A673 (cell line): ENCODE results near the gene WFDC1. TPM values are rescaled to one million over a fixed set of nuclear protein-coding genes. Genes with fewer than 3 reads are reported as not detected.
"Not testable (repeated sequence)": the region's sequence is repeated elsewhere in the genome, so short reads cannot be mapped to it uniquely, and the experiment has no call there.

ENCODE experiments used
- BruUV-seq: library from RNA; stranded (reverse); fragments of 400-500 nt; replicated peaks from 2 replicates; lab custom pipeline; 2021; lab: Mats Ljungman, UMichigan
- CTCF ChIA-PET: fragments of 300-600 bp; sonication (Branson Sonifier 250); formaldehyde crosslinking; loops from one replicate; lab custom pipeline; 2022; ENCODE audit warnings: antibody characterized with exemption; lab: Charles Lee
- POLR2A ChIA-PET: fragments of 300-600 bp; sonication (Branson Sonifier 250); formaldehyde crosslinking; loops from one replicate; lab custom pipeline; 2022; ENCODE audit warnings: antibody characterized with exemption; ENCODE audit not compliant: low non-redundant PET; lab: Charles Lee
- DNase-seq: peaks from one replicate; pipeline ENCODE4 v3.0.0-alpha.2; 2015; ENCODE audit warnings: low spot score
- H3K27ac ChIP-seq: fragments of 200-600 bp; sonication (generic); 2 replicates; pipeline ENCODE4 v1.5.1; 2016; ENCODE audit warnings: mixed run types, low read depth, mild to moderate bottlenecking, mixed read lengths, antibody characterized with exemption, low read length; ENCODE audit not compliant: poor library complexity, severe bottlenecking
- H3K27me3 ChIP-seq: fragments of 200-600 bp; sonication (generic); replicated peaks from 2 replicates; pipeline ENCODE4 v1.6.1; 2017; ENCODE audit warnings: mixed run types, low read depth, mild to moderate bottlenecking, mixed read lengths, antibody characterized with exemption, low read length; ENCODE audit not compliant: insufficient read depth, poor library complexity
- H3K36me3 ChIP-seq: fragments of 200-600 bp; sonication (generic); 2 replicates; pipeline ENCODE4 v1.6.1; 2016; ENCODE audit warnings: mixed run types, mild to moderate bottlenecking, mixed read lengths, antibody characterized with exemption, low read length; ENCODE audit not compliant: insufficient read depth, poor library complexity, severe bottlenecking
- H3K4me1 ChIP-seq: fragments of 200-600 bp; sonication (generic); 2 replicates; pipeline ENCODE4 v1.6.1; 2017; ENCODE audit warnings: mixed run types, mild to moderate bottlenecking, mixed read lengths, antibody characterized with exemption, low read length; ENCODE audit not compliant: insufficient read depth, poor library complexity, severe bottlenecking
- H3K4me3 ChIP-seq: fragments of 200-600 bp; sonication (generic); 2 replicates; pipeline ENCODE4 v1.5.1; 2016; ENCODE audit warnings: low read depth, mixed run types, mild to moderate bottlenecking, mixed read lengths, low read length; ENCODE audit not compliant: poor library complexity, severe bottlenecking
- H3K9me3 ChIP-seq: fragments of 200-600 bp; sonication (generic); 2 replicates; pipeline ENCODE4 v1.6.1; 2016; ENCODE audit warnings: mixed run types, low read depth, mild to moderate bottlenecking, mixed read lengths, antibody characterized with exemption, low read length; ENCODE audit not compliant: poor library complexity, severe bottlenecking
- EZH2 ChIP-seq: fragments of 200-600 bp; sonication (generic); IDR thresholded peaks from 2 replicates; pipeline ENCODE4 v1.6.1; 2017; ENCODE audit warnings: borderline replicate concordance, low read depth, mild to moderate bottlenecking, mixed read lengths, antibody characterized with exemption, low read length; ENCODE audit not compliant: poor library complexity, severe bottlenecking
- intact Hi-C: fragments of 100-400 bp; cut with micrococcal nuclease; formaldehyde crosslinking; loops from one replicate; pipeline ENCODE4 v1.10.0; 2022; ENCODE audit not compliant: unreplicated experiment
- total RNA-seq: library from RNA; stranded (reverse); gene quantifications from 2 replicates; pipeline ENCODE4 v1.2.3, GENCODE V29; 2021
- TF ChIP-seq, protein P1 (sequence below): fragments of 300-800, 200-600 bp; sonication (generic); conservative IDR thresholded peaks from 2 replicates; pipeline ENCODE4 v1.5.1; 2017; ENCODE audit warnings: low read depth, mild to moderate bottlenecking, antibody characterized with exemption, low read length, moderate library complexity, mixed read lengths

Gene WFDC1
- total RNA-seq, 1 experiment from 2014 or later = not detected

DNA sequence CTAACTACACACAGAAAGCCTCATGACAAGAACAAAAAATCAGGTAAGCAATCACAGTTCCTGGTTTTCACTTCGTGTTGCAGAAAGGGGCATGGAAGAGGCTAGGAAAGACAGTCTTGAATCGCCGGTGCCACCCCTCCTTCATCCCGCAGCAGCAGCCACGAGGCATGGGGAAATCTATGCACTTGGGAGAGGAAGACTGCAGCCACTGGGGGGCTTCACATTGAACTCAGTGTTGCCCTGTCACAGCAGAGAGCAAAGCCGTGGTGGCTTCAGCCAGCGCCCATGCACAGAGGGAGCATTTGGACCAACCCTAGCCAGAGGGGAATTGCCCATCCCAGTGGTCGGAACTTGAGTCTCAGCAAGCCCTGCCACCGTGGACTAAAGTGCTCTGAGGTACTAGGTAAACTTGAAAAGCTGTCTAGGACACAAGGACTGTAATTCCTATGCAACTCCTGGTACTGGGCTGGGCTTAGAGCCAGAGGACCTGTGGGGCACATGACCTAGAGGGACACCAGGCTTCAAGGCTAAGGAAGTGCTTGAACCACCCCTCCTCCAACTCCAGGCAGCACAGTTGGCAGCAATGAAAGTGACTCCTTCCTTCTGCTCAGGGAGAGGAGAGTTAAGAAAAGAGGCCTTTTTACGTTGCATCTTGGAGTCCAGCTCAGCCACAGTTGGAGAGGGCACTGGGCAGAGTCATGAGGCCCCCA, 38.5 kb downstream of the WFDC1 start:
- BruUV-seq = no TSS peak
- DNase-seq = no peak
- intact Hi-C loops = no loop called here
- ChIA-PET POLR2A (no interaction called here), CTCF (no interaction called here)
- no peaks in the 10 kb centered on the region for H3K27me3 ChIP-seq
- H3K27ac ChIP-seq = no peak overlapping the region
- no peak overlapping the region for H3K4me3 ChIP-seq
- H3K9me3 ChIP-seq = no peaks in the 10 kb centered on the region
- H3K4me1 ChIP-seq = no peaks in the 10 kb centered on the region
- no peaks in the 10 kb centered on the region for H3K36me3 ChIP-seq
- TF ChIP-seq EZH2 = no peak
- TF ChIP-seq, protein P1, sequence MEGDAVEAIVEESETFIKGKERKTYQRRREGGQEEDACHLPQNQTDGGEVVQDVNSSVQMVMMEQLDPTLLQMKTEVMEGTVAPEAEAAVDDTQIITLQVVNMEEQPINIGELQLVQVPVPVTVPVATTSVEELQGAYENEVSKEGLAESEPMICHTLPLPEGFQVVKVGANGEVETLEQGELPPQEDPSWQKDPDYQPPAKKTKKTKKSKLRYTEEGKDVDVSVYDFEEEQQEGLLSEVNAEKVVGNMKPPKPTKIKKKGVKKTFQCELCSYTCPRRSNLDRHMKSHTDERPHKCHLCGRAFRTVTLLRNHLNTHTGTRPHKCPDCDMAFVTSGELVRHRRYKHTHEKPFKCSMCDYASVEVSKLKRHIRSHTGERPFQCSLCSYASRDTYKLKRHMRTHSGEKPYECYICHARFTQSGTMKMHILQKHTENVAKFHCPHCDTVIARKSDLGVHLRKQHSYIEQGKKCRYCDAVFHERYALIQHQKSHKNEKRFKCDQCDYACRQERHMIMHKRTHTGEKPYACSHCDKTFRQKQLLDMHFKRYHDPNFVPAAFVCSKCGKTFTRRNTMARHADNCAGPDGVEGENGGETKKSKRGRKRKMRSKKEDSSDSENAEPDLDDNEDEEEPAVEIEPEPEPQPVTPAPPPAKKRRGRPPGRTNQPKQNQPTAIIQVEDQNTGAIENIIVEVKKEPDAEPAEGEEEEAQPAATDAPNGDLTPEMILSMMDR = no peak

DNA sequence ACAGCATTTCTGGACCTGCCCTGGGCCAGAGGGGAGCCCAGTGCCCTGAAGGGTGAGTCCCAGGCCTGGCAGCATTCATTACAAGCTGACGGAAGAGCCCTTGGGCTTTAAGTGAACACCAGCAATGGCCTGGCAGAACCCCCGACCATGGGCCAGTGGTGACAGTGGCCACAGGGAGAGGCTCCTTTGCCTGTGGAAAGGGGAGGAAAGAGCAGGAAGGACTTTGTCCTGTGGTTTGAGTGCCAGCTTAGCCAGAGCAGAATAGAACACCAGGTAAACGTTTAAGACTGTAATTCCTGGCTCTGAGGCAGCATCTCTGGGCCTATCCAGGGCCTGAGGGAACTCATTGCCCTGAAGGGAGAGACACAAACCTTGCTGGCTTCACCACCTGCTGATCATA, 39.4 kb downstream of the WFDC1 start:
- Histone ChIP-seq H3K4me3 (no peak overlapping the region), H3K9me3 (no peaks in the 10 kb centered on the region), H3K4me1 (no peaks in the 10 kb centered on the region), H3K36me3 (no peaks in the 10 kb centered on the region), H3K27ac (no peak overlapping the region), H3K27me3 (no peaks in the 10 kb centered on the region)
- POLR2A ChIA-PET = no interaction called here
- CTCF ChIA-PET = no interaction called here
- intact Hi-C loops = no loop called here
- TF ChIP-seq EZH2 = no peak
- TF ChIP-seq, protein P1 = no peak
- DNase-seq = no peak
- BruUV-seq = no TSS peak

DNA sequence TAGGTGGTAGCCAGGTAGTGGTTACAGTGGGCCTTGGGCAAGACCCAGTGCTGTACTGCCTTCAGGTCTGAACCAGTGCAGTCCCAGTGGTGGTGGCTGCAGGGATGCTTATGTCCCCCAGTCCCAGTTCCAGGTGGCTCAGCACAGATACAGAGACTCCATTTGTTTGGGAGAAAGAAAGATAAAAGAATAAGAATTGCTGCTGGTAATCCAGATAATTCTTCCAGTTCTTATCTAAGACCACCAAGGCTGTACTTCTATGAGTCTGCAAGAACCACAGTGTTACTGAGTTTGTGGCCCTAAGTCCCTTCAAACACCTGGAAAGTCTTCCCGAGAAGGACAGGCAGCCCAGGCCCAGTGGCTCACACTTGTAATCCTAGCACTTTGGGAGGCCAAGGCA, 39.8 kb downstream of the WFDC1 start:
- no peak for DNase-seq
- intact Hi-C loops = no loop called here
- no peaks in the 10 kb centered on the region for H3K36me3 ChIP-seq
- BruUV-seq = no TSS peak
- no peaks in the 10 kb centered on the region for H3K27me3 ChIP-seq
- POLR2A ChIA-PET = no interaction called here
- CTCF ChIA-PET = no interaction called here
- no peak overlapping the region for H3K27ac ChIP-seq
- TF ChIP-seq EZH2 = no peak
- TF ChIP-seq, protein P1 = no peak
- H3K4me1 ChIP-seq = no peaks in the 10 kb centered on the region
- no peaks in the 10 kb centered on the region for H3K9me3 ChIP-seq
- no peak overlapping the region for H3K4me3 ChIP-seq

DNA sequence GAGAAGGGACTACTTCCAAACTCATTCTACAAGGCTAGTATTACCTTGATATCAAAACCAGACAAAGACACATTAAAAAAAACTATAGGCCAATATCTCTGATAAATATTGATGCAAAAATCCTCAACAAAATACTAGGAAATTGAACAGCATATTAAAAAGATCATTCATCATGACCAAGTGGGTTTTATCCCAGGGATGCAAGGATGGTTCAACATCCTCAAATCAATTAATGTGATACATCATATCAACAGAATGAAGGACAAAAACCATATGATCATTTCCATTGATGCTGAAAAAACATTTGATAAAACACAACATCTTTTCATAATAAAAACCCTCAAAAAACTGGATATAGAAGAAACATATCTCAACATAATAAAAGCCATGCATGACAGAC, 42.6 kb downstream of the WFDC1 start:
- CTCF ChIA-PET, H3K9me3 ChIP-seq, H3K27me3 ChIP-seq, BruUV-seq, H3K36me3 ChIP-seq, H3K4me3 ChIP-seq, intact Hi-C loops, DNase-seq, H3K27ac ChIP-seq, H3K4me1 ChIP-seq, POLR2A ChIA-PET: not testable (repeated sequence)
